ENCODE results near the gene OXCT1.

Gene OXCT1

GRCh38 chr5:41869724-41870626 is at the start of gene OXCT1:
Gene OXCT1, minus strand, starts transcription at chr5:41870425. Its CDS starts 67 bp downstream, at chr5:41870358.
- peak; percentile 53 for DNase-seq (ENCODE audit: low spot score)

GRCh38 chr5:41918105-41918504 is 47.9 kb upstream of the OXCT1 start:
- DNase-seq (ENCODE audit: low spot score) = no peak

- no peak for DNase-seq (ENCODE audit: low spot score)
These were observed 38.3 kb upstream of the OXCT1 start for GRCh38 chr5:41908374-41909079.

- DNase-seq (ENCODE audit: low spot score) = no peak
These were observed 35.9 kb upstream of the OXCT1 start for GRCh38 chr5:41906151-41906550.

- DNase-seq (ENCODE audit: low spot score) = peak; percentile 100
These were observed 33.9 kb upstream of the OXCT1 start, which contains the start of gene RIMOC1 for GRCh38 chr5:41903892-41904799. Gene RIMOC1, plus strand, starts transcription at chr5:41904344. Its CDS starts 24 bp downstream, at chr5:41904368.

- DNase-seq (ENCODE audit: low spot score) = no peak
These were observed 33.2 kb upstream of the OXCT1 start for GRCh38 chr5:41903382-41903891.

GRCh38 chr5:41896230-41896629 is 26.0 kb upstream of the OXCT1 start:
- no peak for DNase-seq (ENCODE audit: low spot score)

GRCh38 chr5:41893074-41893851 is 23.0 kb upstream of the OXCT1 start:
- no peak for DNase-seq (ENCODE audit: low spot score)

- DNase-seq (ENCODE audit: low spot score) = no peak
These were observed 21.8 kb upstream of the OXCT1 start for GRCh38 chr5:41892031-41892430.

DNA sequence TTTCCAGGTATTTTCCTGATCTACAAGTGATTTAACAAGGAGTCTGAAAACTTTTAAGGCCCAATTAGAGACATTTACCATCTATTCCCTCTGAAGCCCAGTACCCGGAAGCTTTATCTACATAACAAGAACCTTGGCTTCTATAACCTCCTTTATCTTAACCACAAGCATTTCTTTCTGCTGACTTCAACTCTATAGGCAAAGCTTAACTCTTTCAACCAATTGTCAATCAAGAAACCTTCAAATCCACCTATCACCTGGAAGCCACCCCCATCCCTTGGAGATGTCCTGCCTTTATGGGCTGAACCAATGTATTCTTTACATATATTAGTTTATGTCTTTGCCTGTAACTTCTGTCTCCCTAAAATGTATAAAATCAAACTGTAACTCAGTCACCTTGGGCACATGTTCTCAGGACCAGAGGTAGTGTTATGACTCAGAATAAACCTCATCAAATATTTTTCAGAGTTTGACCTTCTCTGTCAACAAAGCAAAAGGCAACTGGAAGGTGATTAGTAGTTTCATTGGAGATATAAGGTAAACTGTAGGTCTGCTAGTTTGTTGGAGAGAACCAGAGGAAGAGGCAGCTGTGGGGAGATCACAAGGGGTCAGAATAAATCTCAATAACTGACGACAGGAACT is 21.0 kb upstream of the OXCT1 start:
- DNase-seq (ENCODE audit: low spot score) = no peak

DNA sequence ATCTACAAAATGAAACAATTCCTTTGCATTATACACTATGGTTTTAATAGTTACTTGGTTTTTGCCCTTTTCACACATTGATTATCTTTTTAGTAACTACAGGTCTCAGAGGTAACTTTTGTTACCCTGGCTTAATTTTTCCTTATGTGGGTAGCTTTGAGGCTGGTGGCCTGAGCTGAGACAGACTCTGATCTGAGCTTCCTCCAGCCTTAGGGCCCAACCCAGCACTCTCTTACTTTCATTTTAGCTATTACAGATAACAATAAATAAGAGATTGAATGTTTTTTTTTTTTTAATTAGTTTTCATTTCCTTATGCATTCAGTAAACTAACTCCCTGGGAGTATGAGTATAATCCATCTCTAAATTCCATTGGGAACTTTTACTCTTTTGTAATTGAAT is 15.1 kb upstream of the OXCT1 start:
- no peak for DNase-seq (ENCODE audit: low spot score)

DNA sequence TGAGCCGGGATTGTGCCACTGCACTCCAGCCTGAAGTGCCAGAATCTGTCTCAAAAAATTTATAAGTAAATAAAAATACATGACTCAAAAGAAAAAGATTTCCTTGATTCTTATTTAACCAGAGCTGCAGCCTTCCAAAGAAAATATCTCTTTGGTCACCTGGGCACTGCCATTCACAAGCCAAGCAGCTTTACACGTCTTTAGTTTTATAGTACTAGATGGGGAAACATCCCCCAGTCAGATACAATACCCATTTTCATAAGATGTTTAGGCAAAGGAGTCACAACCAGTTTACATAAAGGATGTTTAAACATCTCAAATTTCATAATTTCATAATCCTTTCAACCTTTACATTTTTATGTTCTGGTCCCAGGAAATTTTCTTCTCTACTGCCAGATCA is 13.7 kb upstream of the OXCT1 start:
- DNase-seq (ENCODE audit: low spot score) = no peak

DNA sequence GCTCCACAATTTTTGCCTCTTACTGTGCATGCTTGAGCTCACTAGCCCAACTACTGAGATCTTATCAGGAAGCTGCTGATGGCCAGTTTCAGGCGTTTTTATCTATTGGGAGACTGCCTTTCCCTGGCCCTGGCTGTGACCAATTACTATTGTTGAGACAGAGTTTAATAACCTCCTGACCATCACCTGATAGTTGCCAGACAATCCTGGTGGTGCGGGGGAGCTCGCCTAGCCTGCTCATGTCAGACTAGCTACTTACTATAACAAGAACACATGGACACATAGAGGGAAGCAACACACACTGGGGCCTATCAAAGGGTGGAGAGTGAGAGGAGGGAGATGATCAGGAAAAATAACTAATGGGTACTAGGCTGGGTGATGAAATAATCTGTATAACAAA is 13.0 kb upstream of the OXCT1 start:
- no peak for DNase-seq (ENCODE audit: low spot score)

- DNase-seq (ENCODE audit: low spot score) = no peak
These were observed 12.5 kb upstream of the OXCT1 start for GRCh38 chr5:41882765-41883164.

GRCh38 chr5:41878643-41879478 is 8.6 kb upstream of the OXCT1 start:
- no peak for DNase-seq (ENCODE audit: low spot score)

DNA sequence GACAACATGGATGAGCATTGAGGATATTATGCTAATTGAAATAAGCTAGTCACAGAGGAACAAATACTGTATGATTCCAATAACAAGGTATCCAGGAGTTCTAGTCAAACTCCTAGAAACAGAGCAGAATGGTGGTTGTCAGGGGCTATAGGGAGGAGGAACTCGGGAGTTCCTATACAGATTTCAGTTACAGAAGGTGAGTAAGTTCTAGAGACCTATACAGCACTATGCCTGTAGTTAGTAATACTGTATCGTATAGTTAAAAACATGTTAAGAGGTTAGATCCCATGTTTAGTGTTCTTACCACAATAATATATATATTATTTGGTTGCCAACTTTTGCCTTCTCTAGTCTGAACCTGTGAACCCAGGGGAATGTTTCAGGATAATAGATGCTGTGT is 7.9 kb upstream of the OXCT1 start:
- DNase-seq (ENCODE audit: low spot score) = no peak

GRCh38 chr5:41877408-41877807 is 7.2 kb upstream of the OXCT1 start:
- DNase-seq (ENCODE audit: low spot score) = no peak

GRCh38 chr5:41876678-41877077 is 6.5 kb upstream of the OXCT1 start:
- no peak for DNase-seq (ENCODE audit: low spot score)

GRCh38 chr5:41875121-41875520 is 4.9 kb upstream of the OXCT1 start:
- no peak for DNase-seq (ENCODE audit: low spot score)
